ENCODE measurements around the gene TRIM75.
"Not testable (repeated sequence)": the region's sequence is repeated elsewhere in the genome, so short reads cannot be mapped to it uniquely, and the experiment has no call there.

TRIM75 gene

DNA sequence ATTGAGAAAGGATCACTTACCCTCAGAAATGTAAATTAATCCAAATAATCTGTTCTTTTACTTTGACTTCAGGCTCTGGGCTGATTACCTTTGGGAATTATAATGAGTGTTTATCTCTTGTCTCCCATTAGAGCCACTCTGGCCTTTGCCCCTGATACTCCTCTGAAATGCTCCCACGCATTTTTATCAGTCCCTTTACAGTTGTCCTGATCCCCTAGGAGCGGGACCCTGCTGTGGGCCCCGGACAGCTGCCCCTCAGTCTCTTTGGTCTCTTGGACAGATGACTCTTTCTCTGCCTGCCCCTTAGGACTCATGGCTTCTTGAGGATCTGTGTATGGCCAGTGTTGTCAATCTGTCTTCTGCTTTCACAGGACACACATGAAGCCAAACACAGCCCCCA is 1.0 kb upstream of the TRIM75 start:
- no peak overlapping the region for H3K27ac Mint-ChIP-seq

DNA sequence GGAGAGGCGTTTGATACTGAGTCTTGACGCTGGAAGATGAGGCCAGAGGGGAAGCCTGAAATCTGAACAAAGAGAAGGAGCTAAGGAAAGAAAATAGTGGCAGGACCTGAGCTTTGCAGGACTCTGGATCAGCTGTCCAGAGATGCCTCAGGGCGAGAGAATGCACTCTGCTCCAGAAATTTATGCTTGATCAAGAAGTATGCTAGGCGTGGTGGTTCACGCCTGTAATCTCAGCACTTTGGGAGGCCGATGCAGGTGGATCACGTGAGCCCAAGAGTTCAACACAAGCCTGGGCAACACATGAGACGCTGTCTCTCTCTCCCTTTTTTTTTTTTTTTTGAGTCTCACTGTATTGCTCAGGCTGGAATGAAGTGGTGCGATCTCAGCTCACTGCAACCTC is 1.9 kb downstream of the TRIM75 start:
- no peak overlapping the region for H3K4me3 Mint-ChIP-seq
- H3K36me3 Mint-ChIP-seq (ENCODE audit: low read depth), result no peaks in the 10 kb centered on the region
- no peaks in the 10 kb centered on the region for H3K9me3 Mint-ChIP-seq
- no peaks in the 10 kb centered on the region for H3K27me3 Mint-ChIP-seq
- no peaks in the 10 kb centered on the region for H3K4me1 Mint-ChIP-seq (ENCODE audit: low read depth)
- H3K27ac Mint-ChIP-seq, result no peak overlapping the region

More for the DNA sequence above, 1.0 kb upstream of the TRIM75 start:
- H3K36me3 Mint-ChIP-seq (ENCODE audit: low read depth), result no peaks in the 10 kb centered on the region
- H3K9me3 Mint-ChIP-seq, result no peaks in the 10 kb centered on the region
- no peaks in the 10 kb centered on the region for H3K27me3 Mint-ChIP-seq
- H3K4me3 Mint-ChIP-seq, result no peak overlapping the region
- no peaks in the 10 kb centered on the region for H3K4me1 Mint-ChIP-seq (ENCODE audit: low read depth)

DNA sequence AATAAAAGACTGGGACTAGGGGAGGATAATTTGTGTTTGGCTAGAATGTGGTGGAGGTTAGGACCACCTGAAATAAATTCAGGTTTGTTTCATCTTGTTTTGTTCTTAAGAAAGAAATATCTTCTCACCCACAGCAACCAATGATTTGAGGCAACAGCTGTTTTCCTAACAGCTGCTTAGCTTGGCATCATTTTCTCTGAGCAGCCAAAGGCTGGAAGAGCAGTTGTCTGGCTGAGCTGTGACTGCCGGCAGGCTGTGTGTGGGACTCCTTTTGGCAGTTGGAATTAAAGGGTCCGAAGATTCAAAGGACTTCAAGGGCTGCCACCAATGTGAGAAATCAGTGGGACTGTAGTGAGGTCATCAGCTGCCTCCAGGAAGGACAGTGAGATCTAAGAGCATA is 5.0 kb downstream of the TRIM75 start:
- no peak overlapping the region for H3K27ac Mint-ChIP-seq
- no peaks in the 10 kb centered on the region for H3K27me3 Mint-ChIP-seq
- no peaks in the 10 kb centered on the region for H3K36me3 Mint-ChIP-seq (ENCODE audit: low read depth)
- H3K9me3 Mint-ChIP-seq, result no peaks in the 10 kb centered on the region
- no peak overlapping the region for H3K4me3 Mint-ChIP-seq
- H3K4me1 Mint-ChIP-seq (ENCODE audit: low read depth), result no peaks in the 10 kb centered on the region

DNA sequence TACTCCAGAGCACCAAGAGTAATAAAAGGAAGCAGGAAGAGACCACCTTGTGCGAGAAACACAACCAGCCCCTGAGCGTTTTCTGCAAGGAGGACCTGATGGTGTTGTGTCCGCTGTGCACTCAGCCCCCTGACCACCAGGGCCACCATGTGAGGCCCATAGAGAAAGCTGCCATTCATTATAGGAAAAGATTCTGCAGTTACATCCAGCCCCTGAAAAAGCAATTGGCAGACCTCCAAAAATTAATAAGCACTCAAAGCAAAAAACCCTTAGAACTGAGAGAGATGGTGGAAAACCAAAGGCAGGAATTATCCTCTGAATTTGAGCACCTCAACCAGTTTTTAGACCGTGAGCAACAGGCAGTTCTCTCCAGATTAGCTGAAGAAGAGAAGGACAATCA is 5.7 kb downstream of the TRIM75 start:
- no peak overlapping the region for H3K4me3 Mint-ChIP-seq
- no peaks in the 10 kb centered on the region for H3K36me3 Mint-ChIP-seq (ENCODE audit: low read depth)
- no peak overlapping the region for H3K27ac Mint-ChIP-seq
- H3K27me3 Mint-ChIP-seq, result no peaks in the 10 kb centered on the region
- H3K9me3 Mint-ChIP-seq, result no peaks in the 10 kb centered on the region
- H3K4me1 Mint-ChIP-seq (ENCODE audit: low read depth), result no peaks in the 10 kb centered on the region

DNA sequence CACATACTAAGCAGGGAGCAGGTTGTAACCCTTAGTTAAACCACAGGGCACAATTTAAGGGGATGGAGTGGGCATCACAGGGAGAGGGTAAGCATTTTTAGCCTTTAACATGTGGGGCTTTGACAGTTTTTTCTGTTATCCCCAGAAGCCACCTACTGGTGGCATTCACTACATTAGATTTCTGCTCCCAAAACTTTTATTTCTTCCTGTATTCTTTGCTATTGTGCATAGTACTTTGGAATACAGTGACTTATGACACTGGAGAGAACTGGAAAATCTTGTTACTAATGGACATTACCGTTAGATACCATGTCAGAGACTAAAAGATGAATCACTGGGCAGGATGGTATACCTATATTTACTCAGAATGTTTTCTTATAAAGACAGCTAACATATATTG is 7.3 kb downstream of the TRIM75 start:
- no peak overlapping the region for H3K4me3 Mint-ChIP-seq
- H3K27me3 Mint-ChIP-seq, result no peaks in the 10 kb centered on the region
- H3K9me3 Mint-ChIP-seq, result no peaks in the 10 kb centered on the region
- no peak overlapping the region for H3K27ac Mint-ChIP-seq
- no peaks in the 10 kb centered on the region for H3K4me1 Mint-ChIP-seq (ENCODE audit: low read depth)
- no peaks in the 10 kb centered on the region for H3K36me3 Mint-ChIP-seq (ENCODE audit: low read depth)

DNA sequence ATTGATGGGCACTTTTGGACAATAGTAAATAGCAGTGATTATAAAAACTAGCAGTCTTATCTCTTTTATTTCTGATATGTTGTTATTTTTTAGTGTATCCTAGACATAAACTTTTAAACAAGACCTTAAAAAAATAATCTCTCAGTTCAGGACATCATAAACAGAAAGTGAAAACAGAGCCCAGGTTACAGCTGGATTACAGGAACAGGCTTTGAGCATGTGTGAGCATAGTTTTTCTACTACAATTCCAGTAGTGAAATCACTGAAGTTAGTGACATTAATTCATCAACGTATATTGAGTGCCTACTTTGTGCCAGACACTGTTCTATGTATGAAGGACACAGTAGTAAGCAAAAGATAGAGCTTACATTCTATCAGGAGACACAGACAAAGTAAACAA is 16.9 kb downstream of the TRIM75 start:
- Mint-ChIP-seq H3K4me3 (no peak overlapping the region), H3K27me3 (no peaks in the 10 kb centered on the region), H3K4me1 (ENCODE audit: low read depth) (no peaks in the 10 kb centered on the region), H3K27ac (no peak overlapping the region), H3K36me3 (ENCODE audit: low read depth) (peaks cover 7% of the 10 kb centered on the region), H3K9me3 (no peaks in the 10 kb centered on the region)

DNA sequence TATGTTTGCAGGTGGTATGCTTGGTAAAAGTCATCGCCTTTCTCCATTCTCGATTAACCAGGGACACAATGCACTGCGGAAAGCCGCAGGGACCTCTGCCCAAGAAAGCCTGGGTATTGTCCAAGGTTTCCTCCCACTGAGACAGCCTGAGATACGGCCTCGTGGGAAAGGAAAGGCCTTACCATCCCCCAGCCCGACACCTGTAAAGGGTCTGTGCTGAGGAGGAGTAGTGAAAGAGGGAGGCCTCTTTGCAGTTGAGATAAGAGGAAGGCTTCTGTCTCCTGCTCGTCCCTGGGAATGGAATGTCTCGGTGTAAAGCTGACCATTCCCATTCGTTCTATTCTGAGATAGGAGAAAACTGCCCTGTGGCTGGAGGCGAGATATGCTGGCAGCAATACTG is 19.7 kb downstream of the TRIM75 start:
- not testable (repeated sequence) for H3K27ac Mint-ChIP-seq; H3K4me1 Mint-ChIP-seq (ENCODE audit: low read depth); H3K9me3 Mint-ChIP-seq; H3K4me3 Mint-ChIP-seq; H3K27me3 Mint-ChIP-seq
- H3K36me3 Mint-ChIP-seq (ENCODE audit: low read depth), result peaks cover 25% of the 10 kb centered on the region

DNA sequence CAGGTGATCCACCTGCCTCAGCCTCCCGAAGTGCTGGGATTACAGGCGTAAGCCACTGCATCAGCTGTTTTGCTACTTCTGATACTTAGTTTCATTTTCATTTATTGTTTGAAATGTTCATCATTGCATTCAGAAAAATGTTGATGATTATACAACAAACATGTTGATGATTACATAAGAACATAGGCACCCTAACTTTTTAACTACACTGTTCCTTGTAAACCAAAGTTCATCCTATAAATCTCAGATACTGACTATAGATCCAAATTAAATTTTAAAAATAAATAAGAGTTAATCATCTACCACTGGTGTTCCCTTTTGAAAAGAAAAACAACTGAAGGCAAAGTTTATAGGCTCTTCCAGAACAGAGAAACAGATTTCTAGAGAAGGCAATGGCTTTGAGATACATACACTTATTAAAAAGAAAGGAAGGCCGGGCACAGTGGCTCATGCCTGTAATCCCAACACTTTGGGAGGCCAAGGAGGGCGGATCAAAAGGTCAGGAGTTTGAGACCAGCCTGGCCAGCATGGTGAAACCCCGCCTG is 23.4 kb downstream of the TRIM75 start:
- peaks cover 39% of the 10 kb centered on the region for H3K36me3 Mint-ChIP-seq (ENCODE audit: low read depth)
- no peaks in the 10 kb centered on the region for H3K9me3 Mint-ChIP-seq
- no peaks in the 10 kb centered on the region for H3K27me3 Mint-ChIP-seq
- H3K4me1 Mint-ChIP-seq (ENCODE audit: low read depth), result no peaks in the 10 kb centered on the region
- H3K27ac Mint-ChIP-seq, result no peak overlapping the region
- no peak overlapping the region for H3K4me3 Mint-ChIP-seq

DNA sequence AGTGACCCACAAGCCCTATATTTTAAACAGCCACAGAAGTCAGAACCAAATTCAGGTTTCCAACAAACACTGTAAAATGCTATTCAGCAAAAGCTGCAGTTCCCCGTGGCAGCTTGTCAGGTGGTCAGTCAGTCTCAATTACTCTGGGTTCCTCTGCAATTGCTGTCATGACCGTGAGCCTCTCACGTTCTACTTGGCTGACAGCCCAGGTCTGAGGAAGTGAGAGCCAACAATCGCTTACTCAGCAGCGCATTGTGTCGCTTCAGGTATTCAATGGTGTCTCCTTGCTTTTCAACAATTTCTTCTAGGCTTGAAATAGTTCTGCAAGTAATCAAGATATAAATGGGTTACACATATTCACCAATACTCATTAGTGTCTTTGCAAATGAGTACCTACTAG is 25.8 kb downstream of the TRIM75 start:
- H3K4me3 Mint-ChIP-seq, result no peak overlapping the region
- peaks cover 35% of the 10 kb centered on the region for H3K36me3 Mint-ChIP-seq (ENCODE audit: low read depth)
- H3K27me3 Mint-ChIP-seq, result no peaks in the 10 kb centered on the region
- H3K4me1 Mint-ChIP-seq (ENCODE audit: low read depth), result no peaks in the 10 kb centered on the region
- H3K27ac Mint-ChIP-seq, result no peak overlapping the region
- no peaks in the 10 kb centered on the region for H3K9me3 Mint-ChIP-seq

DNA sequence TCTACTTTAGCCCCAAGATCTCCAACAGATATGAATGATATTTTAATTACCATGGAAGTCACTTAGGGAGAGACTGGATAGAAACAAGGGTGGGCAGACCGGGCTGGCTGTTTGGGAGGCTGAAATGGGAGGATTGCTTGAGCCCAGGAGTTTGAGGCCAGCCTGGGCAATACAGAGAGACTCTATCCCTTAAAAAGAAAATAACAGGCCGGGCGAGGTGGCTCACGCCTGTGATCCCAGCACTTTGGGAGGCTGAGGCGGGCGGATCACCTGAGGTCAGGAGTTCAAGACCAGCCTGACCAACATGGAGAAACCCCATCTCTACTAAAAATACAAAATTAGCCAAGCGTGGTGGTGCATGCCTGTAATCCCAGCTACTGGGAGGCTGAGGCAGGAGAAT is 31.1 kb downstream of the TRIM75 start:
- not testable (repeated sequence) for H3K4me1 Mint-ChIP-seq (ENCODE audit: low read depth); H3K27me3 Mint-ChIP-seq; H3K9me3 Mint-ChIP-seq; H3K4me3 Mint-ChIP-seq; H3K27ac Mint-ChIP-seq
- H3K36me3 Mint-ChIP-seq (ENCODE audit: low read depth), result peaks cover 32% of the 10 kb centered on the region

DNA sequence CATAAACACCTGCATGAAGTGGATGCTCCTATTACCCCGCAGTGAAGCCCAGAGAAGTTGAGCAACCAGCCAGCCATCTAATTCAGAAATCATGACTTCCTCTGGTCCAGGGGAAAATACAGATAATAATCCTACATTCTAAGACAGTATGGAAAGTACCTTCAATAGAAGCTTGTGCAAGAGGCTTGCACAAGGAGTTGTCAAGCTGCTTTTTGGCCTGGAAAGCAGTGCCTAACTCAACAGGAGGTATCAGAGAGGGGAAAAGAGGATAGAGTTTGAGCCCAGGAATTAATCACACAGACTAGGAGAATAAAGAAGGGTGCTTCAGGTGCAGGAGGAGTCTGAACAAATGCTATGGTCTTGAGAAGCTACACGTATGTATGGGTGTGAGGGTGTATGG is 32.3 kb downstream of the TRIM75 start:
- no peak overlapping the region for H3K27ac Mint-ChIP-seq
- H3K36me3 Mint-ChIP-seq (ENCODE audit: low read depth), result peaks cover 32% of the 10 kb centered on the region
- H3K9me3 Mint-ChIP-seq, result no peaks in the 10 kb centered on the region
- no peaks in the 10 kb centered on the region for H3K27me3 Mint-ChIP-seq
- no peak overlapping the region for H3K4me3 Mint-ChIP-seq
- no peaks in the 10 kb centered on the region for H3K4me1 Mint-ChIP-seq (ENCODE audit: low read depth)

DNA sequence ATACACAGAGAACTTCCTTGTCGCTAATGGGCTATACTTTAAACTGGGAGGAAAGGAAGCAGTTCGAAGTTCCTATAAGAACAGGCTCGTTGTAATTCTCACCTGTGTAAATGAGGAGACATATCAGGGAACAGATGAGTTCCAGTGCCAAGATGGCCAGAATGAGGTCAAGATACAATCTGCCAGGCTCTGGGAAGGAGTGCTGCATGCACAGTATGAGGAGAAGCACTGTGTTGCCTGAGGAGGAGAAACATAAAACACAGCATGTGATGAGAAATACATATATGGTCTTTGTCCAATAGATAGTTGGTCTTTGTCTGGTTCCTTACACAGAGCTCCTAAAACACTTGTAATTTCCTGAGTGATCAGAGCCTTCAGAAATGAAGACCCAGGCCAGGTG is 34.7 kb downstream of the TRIM75 start:
- H3K4me1 Mint-ChIP-seq (ENCODE audit: low read depth), result no peaks in the 10 kb centered on the region
- H3K27ac Mint-ChIP-seq, result no peak overlapping the region
- H3K27me3 Mint-ChIP-seq, result no peaks in the 10 kb centered on the region
- no peak overlapping the region for H3K4me3 Mint-ChIP-seq
- H3K9me3 Mint-ChIP-seq, result no peaks in the 10 kb centered on the region
- peaks cover 41% of the 10 kb centered on the region for H3K36me3 Mint-ChIP-seq (ENCODE audit: low read depth)

DNA sequence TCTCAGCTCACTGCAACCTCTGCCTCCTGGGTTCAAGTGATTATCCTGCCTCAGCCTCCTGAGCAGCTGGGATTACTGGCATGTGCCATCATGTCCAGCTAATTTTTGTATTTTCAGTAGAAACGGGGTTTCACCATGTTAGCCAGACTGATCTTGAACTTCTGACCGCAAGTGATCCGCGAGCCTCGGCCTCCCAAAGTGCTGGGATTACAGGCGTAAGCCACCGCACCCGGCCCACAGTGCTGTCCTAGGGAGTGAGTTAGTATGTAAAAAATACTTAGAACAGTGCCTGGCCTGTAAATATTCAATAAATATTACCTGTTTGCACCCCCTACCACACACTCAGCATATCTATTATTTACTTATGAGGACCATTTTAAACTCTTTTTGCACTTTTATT is 38.5 kb downstream of the TRIM75 start:
- H3K4me3 Mint-ChIP-seq; H3K9me3 Mint-ChIP-seq; H3K4me1 Mint-ChIP-seq (ENCODE audit: low read depth); H3K27ac Mint-ChIP-seq; H3K27me3 Mint-ChIP-seq: not testable (repeated sequence)
- peaks cover 41% of the 10 kb centered on the region for H3K36me3 Mint-ChIP-seq (ENCODE audit: low read depth)

DNA sequence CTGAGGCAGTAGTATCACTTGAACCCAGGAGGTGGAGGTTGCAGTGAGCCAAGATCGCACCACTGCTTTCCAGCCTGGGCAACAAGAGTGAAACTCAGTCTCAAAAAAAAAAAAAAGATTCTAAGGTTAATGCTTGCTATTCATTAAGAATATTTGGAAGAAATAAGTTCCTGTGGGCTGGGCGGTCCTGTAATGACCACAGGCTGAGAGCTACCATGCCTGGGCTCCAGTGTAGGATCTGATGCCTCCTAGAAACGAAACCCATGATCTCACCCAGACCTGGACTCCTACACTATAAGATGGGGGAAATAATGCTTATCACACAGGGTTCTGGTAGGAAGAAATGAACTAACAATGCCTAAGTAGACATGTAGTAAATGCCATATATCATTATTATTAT is 41.2 kb downstream of the TRIM75 start:
- Mint-ChIP-seq H3K36me3 (ENCODE audit: low read depth) (peaks cover 35% of the 10 kb centered on the region), H3K27ac (no peak overlapping the region), H3K4me3 (no peak overlapping the region), H3K4me1 (ENCODE audit: low read depth) (no peaks in the 10 kb centered on the region), H3K27me3 (no peaks in the 10 kb centered on the region), H3K9me3 (no peaks in the 10 kb centered on the region)

DNA sequence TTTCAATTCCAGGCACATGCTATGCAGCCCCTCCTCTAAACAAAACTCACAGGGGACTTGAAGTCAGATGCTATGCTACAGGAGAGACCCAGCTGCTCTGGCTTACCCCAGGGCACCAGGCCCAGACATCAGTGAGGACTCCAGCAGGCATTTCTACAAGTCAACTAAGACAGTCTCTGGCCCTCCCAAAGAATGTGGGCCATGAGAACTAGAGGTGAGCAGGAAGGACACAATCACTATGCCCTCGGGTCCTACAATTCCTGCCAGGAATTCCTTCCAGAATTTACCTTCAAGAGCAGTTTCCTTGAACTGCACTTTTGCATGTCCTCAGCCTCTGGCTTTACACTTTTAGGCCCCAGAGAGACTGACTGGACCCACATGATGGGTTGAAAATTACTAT is 41.6 kb downstream of the TRIM75 start:
- H3K4me3 Mint-ChIP-seq, result no peak overlapping the region
- no peak overlapping the region for H3K27ac Mint-ChIP-seq
- peaks cover 34% of the 10 kb centered on the region for H3K36me3 Mint-ChIP-seq (ENCODE audit: low read depth)
- H3K4me1 Mint-ChIP-seq (ENCODE audit: low read depth), result no peaks in the 10 kb centered on the region
- no peaks in the 10 kb centered on the region for H3K9me3 Mint-ChIP-seq
- no peaks in the 10 kb centered on the region for H3K27me3 Mint-ChIP-seq

DNA sequence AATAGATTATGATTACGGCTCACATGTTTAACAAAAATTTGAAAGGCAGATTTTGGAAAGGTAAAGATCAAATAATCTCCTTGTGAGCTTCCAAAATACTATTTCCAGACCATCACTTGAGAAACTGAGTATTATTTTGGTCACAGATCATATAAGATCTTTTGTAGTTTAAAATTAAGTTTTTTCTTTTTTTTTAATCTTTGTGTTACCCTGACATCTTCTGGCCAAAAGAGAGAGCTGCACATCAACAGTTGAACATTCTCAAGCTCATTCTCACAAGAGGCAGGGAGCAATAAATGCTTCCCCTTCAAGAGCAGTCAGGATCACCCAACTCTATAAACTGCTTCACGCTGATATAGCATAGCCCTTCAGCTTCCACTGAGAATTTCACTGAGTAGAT is 43.1 kb downstream of the TRIM75 start:
- Mint-ChIP-seq H3K4me3 (no peak overlapping the region), H3K4me1 (ENCODE audit: low read depth) (no peaks in the 10 kb centered on the region), H3K36me3 (ENCODE audit: low read depth) (peaks cover 30% of the 10 kb centered on the region), H3K27ac (no peak overlapping the region), H3K9me3 (no peaks in the 10 kb centered on the region), H3K27me3 (no peaks in the 10 kb centered on the region)

DNA sequence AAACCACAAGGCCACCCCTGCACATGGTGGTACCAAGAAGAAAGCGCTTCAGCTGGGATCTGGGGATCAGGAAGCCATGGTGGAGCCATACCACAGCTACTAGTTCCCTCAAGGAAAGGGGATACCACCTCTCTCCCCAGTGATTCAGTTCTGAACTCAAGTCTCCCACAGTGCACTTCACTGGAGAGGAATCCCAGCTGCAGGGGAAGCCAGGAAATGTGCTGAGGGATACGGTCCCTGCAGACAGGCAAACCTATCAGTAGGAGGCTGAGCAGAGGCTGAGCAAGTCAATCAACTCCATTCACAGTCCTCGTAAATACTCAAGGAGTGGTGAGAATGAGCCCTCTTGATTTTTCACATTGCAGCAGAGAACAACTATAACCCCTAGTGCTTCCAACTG is 48.0 kb downstream of the TRIM75 start:
- Mint-ChIP-seq H3K4me1 (ENCODE audit: low read depth) (no peaks in the 10 kb centered on the region), H3K27me3 (no peaks in the 10 kb centered on the region), H3K4me3 (no peak overlapping the region), H3K36me3 (ENCODE audit: low read depth) (peaks cover 23% of the 10 kb centered on the region), H3K9me3 (no peaks in the 10 kb centered on the region), H3K27ac (no peak overlapping the region)

All from stimulated activated naive CD8-positive, alpha-beta T cell treated with anti-CD3 and anti-CD28 coated beads, Interleukin-15, Interleukin-2, amounts not matched to agents 100 ng/mL and 50 ng/mL, for 24 hours (primary cell).